22Rv1 (cell line): ENCODE data around the gene PRDM16.

Experiments used
- ZFX ChIP-seq: fragments of 450-650 bp; IDR thresholded peaks from 2 replicates; pipeline ENCODE4 v1.6.1; 2017; ENCODE audit warnings: antibody characterized with exemption, borderline replicate concordance
- TF ChIP-seq, protein P1 (sequence below): fragments of 450-650 bp; IDR thresholded peaks from 2 replicates; pipeline ENCODE4 v1.5.1; 2017; ENCODE audit warnings: mild to moderate bottlenecking

DNA sequence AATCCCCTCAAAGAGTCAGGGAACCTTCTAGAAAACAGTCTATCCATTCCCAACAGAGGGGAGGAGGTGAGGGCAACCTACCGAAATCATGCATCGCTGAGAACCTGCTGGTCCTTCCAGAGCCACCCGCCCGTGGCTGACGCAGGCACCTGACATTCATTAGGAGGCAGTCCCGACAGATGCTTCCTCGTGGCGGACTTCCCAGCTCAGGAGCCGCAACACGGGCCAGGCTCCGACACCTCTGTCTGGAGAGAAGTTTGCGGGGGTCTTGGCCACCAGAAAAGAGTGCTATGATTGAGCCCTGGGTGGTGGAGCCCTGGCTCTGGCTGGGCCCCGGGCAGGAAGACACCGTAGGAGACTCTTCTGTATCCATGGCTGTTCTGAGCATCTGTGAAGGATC is 299.1 kb downstream of the PRDM16 start:
- TF ChIP-seq, protein P1, sequence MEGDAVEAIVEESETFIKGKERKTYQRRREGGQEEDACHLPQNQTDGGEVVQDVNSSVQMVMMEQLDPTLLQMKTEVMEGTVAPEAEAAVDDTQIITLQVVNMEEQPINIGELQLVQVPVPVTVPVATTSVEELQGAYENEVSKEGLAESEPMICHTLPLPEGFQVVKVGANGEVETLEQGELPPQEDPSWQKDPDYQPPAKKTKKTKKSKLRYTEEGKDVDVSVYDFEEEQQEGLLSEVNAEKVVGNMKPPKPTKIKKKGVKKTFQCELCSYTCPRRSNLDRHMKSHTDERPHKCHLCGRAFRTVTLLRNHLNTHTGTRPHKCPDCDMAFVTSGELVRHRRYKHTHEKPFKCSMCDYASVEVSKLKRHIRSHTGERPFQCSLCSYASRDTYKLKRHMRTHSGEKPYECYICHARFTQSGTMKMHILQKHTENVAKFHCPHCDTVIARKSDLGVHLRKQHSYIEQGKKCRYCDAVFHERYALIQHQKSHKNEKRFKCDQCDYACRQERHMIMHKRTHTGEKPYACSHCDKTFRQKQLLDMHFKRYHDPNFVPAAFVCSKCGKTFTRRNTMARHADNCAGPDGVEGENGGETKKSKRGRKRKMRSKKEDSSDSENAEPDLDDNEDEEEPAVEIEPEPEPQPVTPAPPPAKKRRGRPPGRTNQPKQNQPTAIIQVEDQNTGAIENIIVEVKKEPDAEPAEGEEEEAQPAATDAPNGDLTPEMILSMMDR: no peak
- no peak for TF ChIP-seq ZFX
